GM21526 (cell line): ENCODE measurements around the gene C16orf96.

Experiments
- ATAC-seq: cut with Tn5 transposase; IDR thresholded peaks from one replicate; pipeline ENCODE4 v1.9.1; 2021; ENCODE audit warnings: moderate library complexity; ENCODE audit not compliant: unreplicated experiment, low FRiP score

Gene C16orf96

DNA sequence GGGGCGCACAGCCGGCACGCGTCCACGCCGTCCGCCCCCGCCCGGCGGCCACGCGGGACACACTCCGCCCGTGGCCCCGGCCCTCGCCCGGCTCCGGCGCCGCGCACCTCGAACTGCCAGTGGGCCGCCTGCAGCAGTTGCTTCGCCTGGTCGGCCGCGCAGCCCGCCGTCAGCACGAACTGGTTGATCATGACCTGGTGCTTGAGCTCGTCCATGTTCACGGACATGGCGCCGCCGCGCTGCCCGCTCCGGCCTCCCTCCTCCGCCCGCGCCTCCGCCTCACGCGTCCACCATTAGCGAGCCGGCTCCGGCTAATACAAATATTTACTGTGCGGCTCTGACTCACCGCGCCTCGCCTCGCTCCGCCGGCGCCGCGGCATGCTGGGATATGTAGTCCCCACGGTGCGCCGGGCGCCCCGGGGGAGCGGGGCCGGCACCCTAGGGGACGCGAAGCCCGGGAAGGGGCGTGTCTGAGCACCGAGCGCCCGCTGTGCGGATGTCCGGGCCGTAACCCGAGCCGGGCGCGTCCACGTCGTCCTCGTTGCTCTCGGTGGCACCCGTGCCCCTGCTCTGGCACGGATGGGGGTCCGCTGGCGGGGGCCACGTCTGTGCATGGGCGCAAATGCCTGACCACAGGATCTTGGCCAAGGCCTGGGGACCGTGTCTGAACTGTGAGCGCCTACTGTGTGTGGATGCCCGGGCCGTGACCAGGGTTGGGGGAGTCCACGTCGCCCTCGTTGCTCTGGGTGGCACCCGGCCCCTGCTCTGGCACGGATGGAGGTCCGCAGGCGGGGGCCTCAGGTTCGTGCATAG lies 58.6 kb downstream of the C16orf96 start, which contains the start of gene UBALD1:
Gene UBALD1 (minus strand): TSS at position 318 of the 813 bp plus-strand sequence. CDS start 91 bp downstream, at position 227.
- ATAC-seq = peak; percentile 52

DNA sequence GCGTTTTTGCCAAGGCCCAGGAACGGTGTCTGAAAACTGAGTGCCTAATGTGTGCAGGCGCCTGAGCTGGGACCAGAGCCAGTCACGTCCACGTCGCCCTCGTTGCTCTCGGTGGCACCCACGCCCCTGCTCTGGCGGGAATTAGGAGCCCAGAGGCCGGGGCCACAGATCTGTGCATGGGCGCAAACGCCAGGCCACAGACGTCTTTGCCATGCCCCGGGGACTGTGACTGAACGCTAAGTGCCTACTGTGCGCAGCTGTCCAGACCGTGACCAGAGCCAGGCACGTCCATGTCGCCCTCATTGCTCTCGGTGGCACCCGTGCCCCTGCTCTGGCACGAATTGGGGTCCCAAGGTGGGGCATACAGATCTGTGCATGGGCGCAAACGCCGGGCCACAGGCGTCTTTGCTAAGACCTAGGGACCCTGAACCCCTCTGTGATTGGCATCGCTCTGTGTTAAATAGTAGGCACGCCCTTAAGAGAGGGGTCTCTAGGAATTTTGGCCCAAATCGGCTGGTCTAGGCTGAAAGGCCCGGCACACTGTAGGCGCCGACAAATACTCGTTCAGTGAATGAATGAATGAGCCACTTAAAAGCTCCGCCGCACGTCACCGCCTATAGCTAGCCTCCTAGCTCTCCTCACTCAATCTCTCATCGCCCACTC lies 59.4 kb downstream of the C16orf96 start:
- ATAC-seq = no peak

DNA sequence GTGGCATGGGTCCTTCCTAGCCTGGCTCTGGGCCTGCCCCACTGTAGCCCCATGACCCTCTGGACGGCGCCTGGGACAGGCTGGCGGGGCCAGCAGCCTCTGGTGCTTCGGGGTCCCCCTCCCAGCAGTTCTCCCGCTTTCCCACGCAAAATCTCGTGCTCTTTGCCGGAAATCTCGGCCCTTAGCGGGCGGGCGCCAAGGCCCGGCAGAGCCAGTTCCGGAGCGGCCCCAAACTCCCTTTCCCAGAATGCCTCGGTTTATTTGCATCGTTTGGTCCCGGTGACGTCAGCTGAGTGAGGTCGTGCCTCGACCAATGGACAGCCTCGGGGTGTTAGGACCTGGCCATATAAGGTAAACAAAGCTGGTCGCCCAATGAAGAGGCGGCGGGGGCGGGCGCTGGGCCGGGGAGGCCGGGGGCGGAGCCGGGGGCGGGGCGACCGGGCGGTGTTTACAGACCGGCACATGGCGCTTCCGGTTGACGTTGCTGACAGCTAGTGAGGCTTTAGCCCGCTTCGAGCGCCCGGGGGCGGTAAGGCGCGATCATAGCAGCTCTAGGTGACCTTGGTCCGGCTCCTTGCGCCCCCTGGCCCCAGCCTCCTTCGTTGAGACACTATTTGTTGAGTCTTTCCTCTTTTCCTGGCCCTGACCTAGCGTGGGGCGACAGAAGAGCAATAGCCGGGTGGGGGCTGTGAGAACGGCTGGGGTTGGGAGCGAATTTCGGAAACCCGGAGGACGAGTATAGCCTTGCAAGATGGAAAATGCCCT lies 60.1 kb downstream of the C16orf96 start:
- ATAC-seq = peak; percentile 58

DNA sequence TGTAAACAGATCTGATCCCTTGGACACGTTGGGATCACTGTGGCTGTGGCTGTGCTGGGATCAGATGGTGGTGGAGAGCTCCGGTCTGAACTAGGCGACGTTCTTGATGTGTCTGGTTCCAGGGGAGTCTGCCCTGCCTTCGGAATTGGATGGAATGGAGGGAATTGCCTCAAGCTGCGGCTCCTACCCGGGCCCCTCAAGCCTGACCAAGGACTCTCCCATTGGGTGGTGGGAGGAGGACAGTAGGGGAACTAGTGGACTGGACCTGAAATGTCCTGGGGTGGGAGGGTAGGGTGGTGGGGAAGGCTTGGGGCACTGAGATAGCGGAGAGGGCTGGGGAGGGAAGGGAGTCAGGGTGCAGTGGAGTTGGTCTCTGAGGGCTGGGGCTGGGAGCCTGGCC lies 61.7 kb downstream of the C16orf96 start:
- no peak for ATAC-seq

DNA sequence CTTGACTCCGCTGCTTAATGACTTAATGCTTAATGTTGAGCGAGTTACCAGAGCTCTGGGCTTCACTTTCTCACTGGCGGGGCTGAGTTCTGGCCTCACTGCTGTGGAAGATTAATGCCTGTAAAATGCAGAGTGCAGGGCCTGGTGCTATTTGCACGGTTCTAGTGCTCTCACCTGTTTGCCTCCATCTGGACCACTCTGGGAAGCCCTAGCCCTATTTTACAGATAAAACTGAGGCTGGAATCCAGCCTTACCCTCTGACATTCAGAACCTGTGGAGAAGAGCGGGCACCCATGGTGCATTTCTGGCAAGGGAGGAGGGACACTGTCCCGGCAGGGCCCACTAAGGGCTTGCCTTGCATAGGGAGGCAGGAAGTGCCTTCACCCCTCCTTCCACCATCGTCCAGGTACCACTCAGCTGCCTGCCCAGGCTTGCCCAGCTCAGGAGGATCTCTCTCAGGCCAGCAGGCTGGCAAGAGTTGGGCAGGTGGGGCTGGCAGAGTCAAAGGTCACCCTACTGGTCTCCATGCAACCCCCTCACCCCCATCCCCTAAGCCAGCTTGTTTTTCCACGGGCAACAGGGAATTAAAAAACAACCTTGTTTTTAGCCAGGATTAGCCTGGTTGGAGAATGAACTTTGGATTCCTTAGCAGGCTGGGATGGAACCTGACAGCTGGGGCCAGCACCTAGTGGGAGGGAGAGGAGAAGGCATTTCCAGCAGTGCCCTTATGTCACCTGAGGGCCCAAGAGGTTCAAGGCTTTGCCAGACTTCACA lies 62.7 kb downstream of the C16orf96 start:
- no peak for ATAC-seq

DNA sequence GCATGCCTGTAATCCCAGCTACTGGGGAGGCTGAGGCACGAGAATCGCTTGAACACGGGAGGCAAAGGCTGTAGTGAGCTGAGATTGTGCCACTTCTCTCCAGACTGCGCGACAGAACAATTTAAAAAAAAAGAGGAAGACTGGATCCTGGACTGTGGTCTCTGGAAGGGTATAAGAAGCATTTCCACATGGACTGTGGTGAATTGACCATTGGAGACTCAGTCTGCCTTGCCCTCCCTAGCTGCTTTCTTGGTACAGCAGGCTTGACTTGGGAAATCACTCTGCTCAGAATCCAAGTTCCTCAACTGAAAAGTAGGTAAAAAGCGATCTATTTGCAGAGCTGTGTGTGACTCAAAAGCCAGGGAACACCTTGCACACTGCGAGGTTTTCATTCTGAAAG lies 67.5 kb downstream of the C16orf96 start:
- ATAC-seq = no peak

DNA sequence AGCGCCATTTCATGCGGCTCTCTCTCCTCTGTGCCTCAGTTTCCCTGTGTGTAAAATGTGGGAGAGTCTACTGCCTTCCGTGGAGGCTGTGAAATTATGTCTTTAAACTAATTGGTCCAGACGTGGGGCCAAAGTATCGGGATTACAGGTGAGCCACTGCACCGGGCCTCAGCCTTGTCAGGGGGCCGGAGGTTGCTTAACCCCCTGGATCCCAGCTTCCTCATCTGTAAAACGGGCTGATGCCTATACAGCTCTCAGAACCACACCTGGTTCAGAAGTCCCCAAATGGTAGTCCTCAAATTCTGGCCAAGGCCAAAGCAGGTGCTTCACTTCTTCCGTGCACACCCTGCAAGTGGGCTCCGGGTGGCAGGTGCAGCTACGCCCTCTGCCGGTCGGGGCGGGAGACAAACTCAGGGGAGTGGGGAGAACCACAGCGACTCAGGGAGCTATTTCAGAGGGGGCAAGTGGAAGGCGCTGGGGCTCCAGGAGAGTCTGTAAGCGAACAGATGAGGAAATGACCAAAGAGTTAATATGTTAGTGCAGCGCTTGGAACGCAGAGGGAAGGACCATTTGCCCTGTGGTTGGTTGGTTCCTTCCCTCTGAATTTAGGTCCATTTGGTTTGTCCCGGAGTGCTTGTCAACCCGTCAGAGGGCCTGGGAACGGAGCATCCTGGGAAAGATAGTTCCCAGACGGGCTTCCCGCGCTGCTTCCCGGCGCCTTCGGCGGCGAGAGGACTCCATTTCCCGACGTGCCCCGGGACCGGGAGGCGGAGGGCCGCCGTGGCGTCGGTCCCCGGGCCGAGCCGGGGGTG lies 68.1 kb downstream of the C16orf96 start, which contains the start of gene MGRN1:
Gene MGRN1 (plus strand): TSS at position 812 of the 812 bp plus-strand sequence. CDS start 135 bp downstream, outside the sequence.
- ATAC-seq = peak; percentile 59

DNA sequence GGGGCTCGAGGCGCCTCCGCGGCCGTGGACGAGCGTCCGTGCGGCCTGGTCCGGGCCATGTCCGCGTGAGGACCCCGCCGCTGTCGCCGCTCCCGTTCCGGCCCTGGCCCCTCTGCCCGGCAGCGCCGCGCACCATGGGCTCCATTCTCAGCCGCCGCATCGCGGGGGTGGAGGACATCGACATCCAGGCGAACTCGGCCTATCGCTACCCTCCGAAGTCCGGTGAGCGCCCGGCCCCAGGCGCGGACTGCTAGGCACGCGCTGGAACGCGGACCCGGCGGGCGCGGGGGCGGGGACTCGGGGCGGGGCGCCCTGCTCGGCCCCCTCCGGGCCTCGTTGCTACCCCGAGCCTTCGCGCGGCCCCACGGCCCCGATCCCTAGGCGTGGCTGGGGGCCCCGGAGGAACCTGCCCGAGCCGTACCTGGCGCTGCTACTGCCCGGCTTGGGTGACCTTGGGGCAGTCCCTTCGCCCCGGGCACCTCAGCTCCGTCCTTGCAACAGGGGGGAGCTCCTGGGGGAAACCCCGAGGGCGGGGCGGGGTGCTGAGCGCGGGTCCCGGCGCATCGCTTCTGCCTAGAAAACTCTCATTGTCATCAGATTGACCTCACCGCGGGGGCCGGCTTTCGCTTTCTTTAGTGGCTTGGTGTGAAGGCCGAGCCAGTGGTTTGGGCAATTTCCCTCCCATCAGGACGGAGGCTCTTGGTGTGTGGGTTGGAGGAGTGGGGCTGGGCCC lies 68.9 kb downstream of the C16orf96 start:
- ATAC-seq = peak; percentile 57

DNA sequence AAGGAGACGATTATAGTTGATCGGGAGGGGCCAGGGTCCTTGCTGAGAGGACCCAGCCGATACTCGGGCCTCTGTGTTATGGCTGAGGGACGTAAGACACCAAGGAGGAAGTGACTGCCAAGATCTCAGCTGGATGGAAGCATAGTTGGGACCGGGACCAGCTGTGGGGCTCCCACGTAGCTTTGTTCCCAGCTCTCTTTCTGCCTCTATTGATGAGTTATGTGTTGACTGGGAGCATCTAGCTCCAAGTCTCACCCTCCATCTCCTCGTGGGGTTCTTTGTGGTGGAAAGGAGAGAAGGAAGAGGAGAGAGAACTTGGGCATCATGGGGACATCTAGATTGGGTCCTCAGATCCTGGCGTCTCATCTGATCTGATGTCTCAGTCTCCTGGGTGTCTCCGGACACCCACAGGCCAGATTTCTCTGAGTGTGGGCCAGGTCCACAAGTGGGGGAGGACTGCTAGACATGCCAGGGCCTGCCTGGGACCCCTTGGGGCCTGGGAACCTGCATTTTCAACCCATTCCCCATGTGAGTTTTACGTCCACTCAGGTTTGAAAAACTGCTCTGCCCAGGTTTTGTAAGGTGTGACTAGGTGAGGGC lies 69.5 kb downstream of the C16orf96 start:
- peak; percentile 27 for ATAC-seq

DNA sequence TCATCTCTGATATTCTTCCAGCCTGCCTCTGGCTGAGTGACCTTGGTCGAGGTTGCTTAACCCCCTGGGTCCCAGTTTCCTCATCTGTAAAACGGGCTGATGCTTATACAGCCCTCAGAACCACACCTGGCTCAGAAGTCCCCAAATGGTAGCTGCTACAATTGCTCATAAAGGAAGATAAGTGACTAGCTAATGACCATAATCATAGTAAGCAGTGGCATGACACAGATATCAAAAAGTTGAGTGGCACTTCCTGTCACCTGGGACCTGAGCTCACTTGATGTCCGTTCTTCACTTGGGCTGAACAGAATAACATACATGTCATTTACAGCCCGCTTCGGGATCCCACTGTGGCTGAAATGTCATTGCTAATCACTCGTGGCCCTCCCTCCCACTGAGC lies 70.3 kb downstream of the C16orf96 start:
- ATAC-seq = no peak

DNA sequence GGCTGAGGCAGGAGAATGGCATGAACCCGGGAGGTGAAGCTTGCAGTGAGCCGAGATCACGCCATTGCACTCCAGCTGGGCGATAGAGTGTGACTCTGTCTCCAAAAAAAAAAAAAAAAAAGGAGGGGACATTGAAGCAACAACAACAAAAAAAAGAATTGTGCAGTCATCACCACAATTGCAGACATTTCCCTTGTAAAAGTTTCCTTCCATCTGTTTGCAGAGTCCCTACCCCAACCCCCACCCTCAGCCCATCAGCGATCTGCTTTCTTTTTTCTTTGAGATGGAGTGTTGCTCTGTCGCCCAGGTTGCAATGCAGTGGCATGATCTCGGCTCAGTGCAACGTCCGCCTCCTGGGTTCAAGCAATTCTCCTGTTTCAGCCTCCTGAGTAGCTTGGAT lies 72.1 kb downstream of the C16orf96 start:
- ATAC-seq = no peak

DNA sequence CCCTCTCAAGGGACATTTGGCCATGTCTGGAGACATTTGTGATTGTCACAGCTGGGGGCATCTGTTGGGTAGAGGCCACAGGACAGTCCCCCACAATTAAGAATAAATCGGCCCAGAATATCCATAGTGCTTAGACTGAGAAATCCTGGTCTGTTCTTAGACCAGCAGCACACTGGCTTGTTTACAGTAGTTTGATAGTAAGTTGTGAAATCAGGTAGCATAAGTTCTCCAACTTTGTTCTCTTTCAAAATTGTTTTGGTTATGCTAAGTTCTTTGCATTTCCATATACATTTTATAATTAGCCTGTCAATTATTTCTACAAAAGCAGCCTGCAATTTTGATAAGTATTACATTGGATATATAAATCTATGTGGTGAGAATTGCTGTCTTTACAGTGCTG lies 75.3 kb downstream of the C16orf96 start:
- no peak for ATAC-seq

DNA sequence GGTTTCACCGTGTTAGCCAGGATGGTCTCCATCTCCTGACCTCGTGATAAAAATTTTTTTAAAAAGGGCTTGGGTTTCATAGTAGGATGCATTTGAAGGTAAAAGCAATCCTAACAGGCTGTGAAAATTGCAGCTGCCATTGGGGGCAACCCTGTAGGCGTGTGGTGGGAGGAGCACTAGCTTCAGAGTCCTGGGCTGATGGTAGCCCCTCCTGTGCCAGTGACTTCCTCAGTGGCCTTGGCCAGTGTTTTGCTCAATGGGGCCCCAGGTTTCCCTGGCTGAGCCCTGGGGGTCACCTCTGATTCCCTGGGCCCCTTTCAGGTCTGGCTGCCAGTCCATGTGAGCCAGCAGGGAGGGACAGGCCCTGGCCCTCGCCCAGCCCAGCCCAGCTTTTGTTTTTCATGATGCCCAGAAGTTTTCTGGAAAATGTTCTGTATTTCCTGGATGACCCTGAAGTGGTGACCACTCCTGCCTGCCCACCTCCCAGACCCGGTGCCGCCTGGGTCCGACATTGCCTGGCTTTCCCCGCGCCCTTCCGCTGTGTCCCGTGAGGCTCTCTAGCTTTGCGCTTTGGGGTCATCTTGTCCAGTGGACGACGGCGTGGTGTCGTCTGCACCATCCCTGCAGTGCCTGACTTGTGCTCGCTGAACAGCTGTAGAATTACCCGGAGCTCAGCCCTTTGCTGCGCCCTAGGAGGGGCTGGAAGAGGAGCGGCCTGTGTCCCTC lies 77.9 kb downstream of the C16orf96 start:
- ATAC-seq = no peak

DNA sequence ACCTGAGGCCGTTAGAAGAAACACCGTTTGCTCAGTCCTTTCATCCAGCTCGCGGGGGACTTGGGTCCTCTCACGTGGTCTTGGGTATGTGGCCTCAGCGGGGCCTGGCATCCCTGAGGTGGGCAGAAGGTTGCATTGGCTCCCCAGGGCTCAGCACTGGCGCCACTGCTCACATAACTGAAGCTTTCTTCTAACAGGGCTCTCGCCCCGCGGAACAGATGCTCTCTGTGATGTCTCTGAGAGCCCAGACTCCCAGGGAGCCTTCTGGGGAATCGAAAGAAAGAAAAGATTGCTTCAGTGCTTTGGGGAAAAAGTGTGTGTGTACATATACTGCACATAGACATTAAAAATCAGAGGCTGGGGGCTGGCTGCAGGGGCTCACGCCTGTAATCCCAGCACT lies 78.6 kb downstream of the C16orf96 start:
- ATAC-seq = no peak

DNA sequence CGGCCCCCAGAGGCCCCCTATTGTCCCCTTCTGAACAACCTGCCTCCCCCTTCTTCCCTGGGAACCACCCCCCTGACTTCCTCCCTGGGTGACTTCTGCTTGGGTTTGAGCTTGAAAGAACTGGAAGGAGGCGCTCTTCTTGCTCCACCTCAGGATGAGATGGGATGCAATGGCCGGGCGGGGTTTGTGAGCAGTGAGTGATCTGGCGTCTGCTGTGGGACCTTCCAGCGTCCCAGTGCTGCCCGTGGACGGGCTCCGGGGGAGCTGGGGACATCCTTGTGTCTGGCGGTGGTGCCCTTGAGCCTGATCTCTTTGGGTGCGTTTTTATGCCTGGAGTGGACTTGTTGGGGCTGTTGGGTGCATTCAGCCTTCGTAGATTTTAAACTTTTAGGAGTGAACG lies 80.1 kb downstream of the C16orf96 start:
- ATAC-seq = no peak

DNA sequence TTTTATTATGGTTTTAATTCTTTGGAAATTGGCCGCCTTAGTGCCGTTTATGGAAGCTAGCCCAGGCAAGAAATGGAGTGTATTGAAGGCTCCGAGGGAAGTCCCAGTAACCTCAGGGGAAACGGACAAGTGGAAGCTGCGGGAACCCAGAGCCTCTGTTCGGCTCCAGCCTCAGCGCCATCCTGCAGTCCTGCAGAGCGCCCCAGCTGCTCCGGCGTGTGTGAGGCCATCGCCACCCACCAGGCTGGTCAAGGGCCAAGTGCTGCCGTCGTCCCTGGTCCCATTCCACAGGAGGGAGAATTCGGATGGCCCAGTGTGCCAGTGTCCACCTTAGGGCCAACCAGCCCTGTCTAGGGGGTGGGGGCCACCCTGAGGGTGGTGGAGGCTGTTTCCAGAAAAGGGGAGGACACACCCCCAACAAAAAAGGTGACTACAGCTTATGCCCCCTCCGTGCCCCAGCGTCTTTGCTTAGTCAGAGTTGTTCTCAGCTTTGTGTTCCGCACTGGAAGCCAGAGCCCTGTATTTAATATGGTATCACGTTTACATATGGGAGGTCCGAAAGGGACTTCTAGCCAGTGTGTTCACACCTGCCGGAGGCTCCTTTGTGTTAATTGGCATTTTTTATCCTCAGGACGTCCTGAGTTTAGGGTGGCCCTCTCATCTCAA lies 81.5 kb downstream of the C16orf96 start:
- no peak for ATAC-seq

DNA sequence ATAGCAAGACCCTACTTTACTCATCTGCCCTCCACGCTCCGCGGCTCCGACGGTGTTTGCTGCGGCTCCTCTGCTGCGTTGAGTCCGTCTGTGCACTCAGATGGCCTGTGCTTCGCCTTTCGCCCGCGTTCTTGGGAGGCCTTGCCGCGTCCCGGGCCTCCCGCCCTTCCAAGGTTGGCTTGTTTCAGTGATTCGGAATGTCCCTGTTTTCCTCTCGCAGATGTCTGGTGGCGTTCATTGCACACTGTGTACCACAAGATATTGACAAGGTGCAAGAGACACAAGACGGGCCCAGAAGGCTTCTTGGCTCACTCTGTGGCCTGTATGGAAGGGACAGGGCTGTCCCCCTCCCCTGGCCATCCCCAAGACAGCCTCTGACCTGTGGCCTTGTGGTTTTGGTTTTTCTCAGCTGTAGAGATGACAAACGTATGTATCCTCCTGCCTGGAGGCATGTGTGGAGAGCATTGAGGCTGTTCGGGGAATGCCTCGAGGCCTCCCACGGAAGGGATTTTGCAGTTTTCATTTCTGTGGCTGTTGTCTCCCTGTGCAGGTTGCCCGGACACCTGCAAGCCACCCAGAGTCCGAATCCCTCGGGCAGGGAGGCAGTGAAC lies 83.9 kb downstream of the C16orf96 start:
- no peak for ATAC-seq
